KOPT-K1 (cell line): ENCODE results near the gene PPP1R13L.
"Not testable (repeated sequence)": the region's sequence is repeated elsewhere in the genome, so short reads cannot be mapped to it uniquely, and the experiment has no call there.

Experiments
- H3K27ac ChIP-seq: fragments of 200-600 bp; sonication (generic); 2 replicates; pipeline ENCODE4 v1.5.1; 2016; ENCODE audit warnings: antibody characterized with exemption, mild to moderate bottlenecking, low read depth, low read length; ENCODE audit not compliant: poor library complexity, severe bottlenecking
- H3K36me3 ChIP-seq: fragments of 200-600 bp; sonication (generic); 2 replicates; pipeline ENCODE4 v1.5.1; 2017; ENCODE audit warnings: antibody characterized with exemption, mild to moderate bottlenecking, low read length, moderate library complexity; ENCODE audit not compliant: insufficient read depth
- H3K9me3 ChIP-seq: fragments of 200-600 bp; sonication (generic); 2 replicates; pipeline ENCODE4 v1.5.1; 2017; ENCODE audit warnings: antibody characterized with exemption, low read length, mild to moderate bottlenecking; ENCODE audit not compliant: insufficient read depth, poor library complexity, severe bottlenecking

PPP1R13L gene

GRCh38 chr19:45420871-45421270 lies 16.0 kb upstream of the PPP1R13L start:
- Histone ChIP-seq H3K27ac (no peak overlapping the region), H3K36me3 (peaks cover 49% of the 10 kb centered on the region), H3K9me3 (no peaks in the 10 kb centered on the region)

- Histone ChIP-seq H3K36me3 (peaks cover 54% of the 10 kb centered on the region), H3K9me3 (no peaks in the 10 kb centered on the region), H3K27ac (peak overlapping the region; percentile 62)
Observed at GRCh38 chr19:45420356-45420755, 15.5 kb upstream of the PPP1R13L start.

- H3K36me3 ChIP-seq = peaks cover 56% of the 10 kb centered on the region
- H3K9me3 ChIP-seq = no peaks in the 10 kb centered on the region
- H3K27ac ChIP-seq = peak overlapping the region; percentile 62
Observed at GRCh38 chr19:45419895-45420294, 15.0 kb upstream of the PPP1R13L start.

GRCh38 chr19:45419396-45419795 lies 14.5 kb upstream of the PPP1R13L start:
- no peaks in the 10 kb centered on the region for H3K9me3 ChIP-seq
- H3K27ac ChIP-seq = peak overlapping the region; percentile 62
- peaks cover 61% of the 10 kb centered on the region for H3K36me3 ChIP-seq

GRCh38 chr19:45418802-45419201 lies 13.9 kb upstream of the PPP1R13L start:
- Histone ChIP-seq H3K9me3 (no peaks in the 10 kb centered on the region), H3K27ac (peak overlapping the region; percentile 62), H3K36me3 (peaks cover 67% of the 10 kb centered on the region)

GRCh38 chr19:45417151-45417550 lies 12.3 kb upstream of the PPP1R13L start:
- H3K27ac ChIP-seq = no peak overlapping the region
- no peaks in the 10 kb centered on the region for H3K9me3 ChIP-seq
- H3K36me3 ChIP-seq = peaks cover 79% of the 10 kb centered on the region

GRCh38 chr19:45414468-45414867 lies 9.6 kb upstream of the PPP1R13L start:
- Histone ChIP-seq H3K9me3 (no peaks in the 10 kb centered on the region), H3K36me3 (peaks cover 78% of the 10 kb centered on the region), H3K27ac (no peak overlapping the region)

GRCh38 chr19:45413497-45413896 lies 8.6 kb upstream of the PPP1R13L start:
- H3K36me3 ChIP-seq = peaks cover 78% of the 10 kb centered on the region
- no peaks in the 10 kb centered on the region for H3K9me3 ChIP-seq

GRCh38 chr19:45410330-45410729 lies 5.5 kb upstream of the PPP1R13L start:
- H3K9me3 ChIP-seq, H3K27ac ChIP-seq: not testable (repeated sequence)
- peaks cover 53% of the 10 kb centered on the region for H3K36me3 ChIP-seq

More at GRCh38 chr19:45413497-45413896, 8.6 kb upstream of the PPP1R13L start:
- H3K27ac ChIP-seq = no peak overlapping the region

GRCh38 chr19:45409557-45409920 lies 4.7 kb upstream of the PPP1R13L start:
- Histone ChIP-seq H3K36me3 (peaks cover 48% of the 10 kb centered on the region), H3K27ac (no peak overlapping the region), H3K9me3 (no peaks in the 10 kb centered on the region)

- Histone ChIP-seq H3K27ac (no peak overlapping the region), H3K36me3 (peaks cover 43% of the 10 kb centered on the region), H3K9me3 (no peaks in the 10 kb centered on the region)
Observed at GRCh38 chr19:45408830-45409556, 4.1 kb upstream of the PPP1R13L start.

GRCh38 chr19:45408121-45408520 lies 3.3 kb upstream of the PPP1R13L start:
- Histone ChIP-seq H3K36me3 (peaks cover 34% of the 10 kb centered on the region; the same call in 1 of the 2 replicates), H3K27ac (no peak overlapping the region), H3K9me3 (no peaks in the 10 kb centered on the region)

GRCh38 chr19:45407585-45407984 lies 2.7 kb upstream of the PPP1R13L start:
- H3K9me3 ChIP-seq, H3K27ac ChIP-seq: not testable (repeated sequence)
- peaks cover 29% of the 10 kb centered on the region; the same call in 1 of the 2 replicates for H3K36me3 ChIP-seq

GRCh38 chr19:45407091-45407375 lies 2.2 kb upstream of the PPP1R13L start:
- H3K27ac ChIP-seq = peak overlapping the region; percentile 86

GRCh38 chr19:45406226-45407090 lies 1.6 kb upstream of the PPP1R13L start, which contains the start of gene POLR1G:
Gene POLR1G, plus strand, starts transcription at chr19:45406644. Its CDS starts 53 bp downstream, at chr19:45406697.
- Histone ChIP-seq H3K36me3 (peaks cover 28% of the 10 kb centered on the region; the same call in 1 of the 2 replicates), H3K9me3 (no peaks in the 10 kb centered on the region), H3K27ac (peak within 1 kb of the TSS; percentile 86)

More at GRCh38 chr19:45407091-45407375, 2.2 kb upstream of the PPP1R13L start:
- no peaks in the 10 kb centered on the region for H3K9me3 ChIP-seq
- H3K36me3 ChIP-seq = peaks cover 28% of the 10 kb centered on the region; the same call in 1 of the 2 replicates
